Islet of Langerhans (tissue), 1 donor: ENCODE measurements around the gene RGPD3.
"Not testable (repeated sequence)": the region's sequence is repeated elsewhere in the genome, so short reads cannot be mapped to it uniquely, and the experiment has no call there.

Experiments used
- FAIRE-seq: peaks from one replicate; lab custom pipeline; 2011; peaks lifted over from hg19 to GRCh38; lab: Jason Lieb, UNC

The RGPD3 gene

DNA sequence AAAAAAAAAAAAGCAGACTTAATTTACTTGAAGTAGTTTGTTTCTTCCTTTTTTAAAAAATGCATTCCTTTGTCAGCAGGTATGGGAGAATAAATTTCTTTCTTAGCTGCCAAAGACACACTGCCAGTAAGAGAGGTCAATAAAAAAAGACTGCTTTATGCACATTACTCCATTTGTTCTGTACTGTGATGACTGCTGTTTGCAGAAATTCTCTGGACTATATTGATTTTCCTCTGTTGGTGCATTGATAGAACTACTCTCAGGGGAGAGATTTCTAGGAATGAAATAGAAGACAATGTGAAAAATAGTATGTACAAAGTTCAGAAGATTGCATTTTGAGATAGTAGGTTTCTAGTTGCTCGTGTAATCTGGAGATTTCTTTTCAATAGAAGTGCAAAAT, 11.3 kb upstream of the RGPD3 start:
- FAIRE-seq, result not testable (repeated sequence)

DNA sequence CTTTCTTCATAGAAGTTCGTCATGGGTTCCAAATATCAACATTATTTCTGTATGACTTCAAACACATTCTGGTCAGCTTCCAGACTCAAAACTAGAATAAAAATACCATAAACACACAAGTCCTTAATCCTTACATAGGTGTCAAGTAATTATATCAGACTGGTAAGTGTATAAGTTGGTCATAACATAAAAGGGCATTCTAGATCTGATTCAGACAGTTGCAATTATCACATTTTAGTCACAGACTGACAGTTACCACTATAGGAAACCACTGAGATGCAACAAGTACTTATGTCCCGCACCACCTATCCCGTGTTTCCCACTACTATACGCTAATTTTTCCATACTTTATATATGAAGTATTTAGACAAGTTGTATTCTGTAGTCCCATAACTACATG, 9.4 kb upstream of the RGPD3 start:
- FAIRE-seq, result not testable (repeated sequence)

DNA sequence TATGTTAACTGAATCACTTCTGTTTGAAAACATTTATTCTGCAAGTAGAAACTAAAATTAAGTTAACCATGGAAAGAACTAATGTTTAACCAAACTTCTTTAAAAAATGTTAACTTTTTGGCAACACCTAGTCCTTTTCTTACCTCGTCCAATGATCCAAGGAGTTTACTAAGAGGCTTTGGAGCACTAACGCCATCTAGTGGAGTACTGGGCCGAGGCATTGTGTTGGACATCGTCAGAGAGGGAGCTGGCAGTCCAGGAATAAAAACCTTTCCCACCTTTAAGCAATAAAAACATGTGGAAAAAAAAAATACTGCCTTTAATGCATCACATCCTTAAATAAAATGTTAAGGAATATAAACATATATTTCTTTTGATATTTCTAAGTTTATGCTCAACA, 2.4 kb upstream of the RGPD3 start:
- not testable (repeated sequence) for FAIRE-seq

DNA sequence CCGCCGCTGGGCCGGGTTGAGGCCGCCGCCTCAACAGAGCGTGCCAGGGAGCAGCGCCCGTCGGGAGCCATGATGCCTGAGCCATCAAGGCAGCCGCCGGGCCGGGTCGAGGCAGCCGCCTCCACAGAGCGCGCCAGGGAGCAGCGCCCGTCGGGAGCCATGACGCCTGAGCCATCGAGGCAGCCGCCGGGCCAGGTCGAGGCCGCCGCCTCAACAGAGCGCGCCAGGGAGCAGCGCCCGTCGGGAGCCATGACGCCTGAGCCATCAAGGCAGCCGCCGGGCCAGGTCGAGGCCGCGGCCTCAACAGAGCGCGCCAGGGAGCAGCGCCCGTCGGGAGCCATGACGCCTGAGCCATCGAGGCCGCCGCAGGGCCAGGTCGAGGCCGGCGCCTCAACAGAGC, 697 bp downstream of the RGPD3 start:
- not testable (repeated sequence) for FAIRE-seq

DNA sequence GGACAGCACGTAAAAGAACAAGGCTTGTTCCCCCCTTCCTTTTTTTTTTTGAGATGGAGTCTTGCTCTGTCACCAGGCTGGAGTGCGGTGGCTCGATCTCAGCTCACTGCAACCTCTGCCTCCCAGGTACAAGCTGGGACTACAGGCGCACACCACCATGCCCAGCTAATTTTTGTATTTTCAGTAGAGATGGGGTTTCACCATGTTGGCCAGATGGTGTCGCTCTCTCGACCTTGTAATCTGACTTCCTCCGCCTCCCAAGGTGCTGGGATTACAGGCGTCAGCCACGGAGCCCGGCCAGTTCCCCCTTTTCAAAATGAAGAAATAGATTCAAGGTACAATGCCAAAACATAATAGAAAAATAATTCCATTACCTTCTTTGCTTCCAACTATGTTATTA, 6.3 kb downstream of the RGPD3 start:
- not testable (repeated sequence) for FAIRE-seq

DNA sequence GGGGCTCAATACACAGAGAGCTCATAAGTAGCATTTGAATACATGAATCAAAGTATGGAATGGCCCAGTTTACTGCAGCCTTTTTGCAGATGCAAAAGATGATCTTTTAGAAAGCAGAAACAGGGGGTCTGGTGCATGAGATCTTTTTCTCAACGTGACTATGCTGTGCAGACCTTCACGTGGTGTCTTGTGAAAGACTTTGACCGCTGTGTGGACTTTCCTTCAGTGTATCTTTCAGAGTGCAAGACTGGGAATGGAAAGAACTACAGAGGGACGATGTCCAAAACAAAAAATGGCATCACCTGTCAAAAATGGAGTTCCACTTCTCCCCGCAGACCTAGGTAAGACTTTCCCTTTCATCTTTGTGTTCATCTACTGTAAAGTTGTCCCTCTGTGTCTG, 77.5 kb downstream of the RGPD3 start:
- FAIRE-seq, result not testable (repeated sequence)

DNA sequence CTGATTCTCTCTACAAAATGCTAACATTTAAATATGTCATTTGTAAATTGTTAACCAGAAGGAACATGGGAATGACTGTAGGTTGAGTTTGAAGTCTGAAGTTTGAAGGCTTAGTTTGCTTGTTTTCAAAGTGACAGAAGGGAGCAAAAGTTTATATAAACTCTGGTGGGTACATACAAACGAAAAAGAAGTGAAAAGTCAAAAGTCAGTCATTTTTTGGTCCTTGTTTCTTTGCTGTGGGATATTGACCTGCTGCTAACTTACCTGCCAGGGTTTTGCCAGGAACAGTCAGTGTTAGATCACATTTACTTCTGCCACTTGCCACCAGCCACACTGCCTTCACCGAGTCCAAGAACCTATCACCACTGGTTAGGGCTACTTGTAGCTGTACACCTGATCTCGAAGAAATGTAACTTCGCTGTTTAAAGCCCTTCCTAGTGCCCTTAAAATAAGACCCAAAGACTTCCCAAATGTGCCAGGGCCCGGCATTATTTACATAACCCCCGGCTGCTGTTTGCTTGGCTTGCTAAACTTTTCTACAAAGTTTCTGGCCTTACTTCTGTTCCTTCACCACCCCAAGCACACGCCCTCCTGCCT, 79.3 kb downstream of the RGPD3 start:
- FAIRE-seq, result not testable (repeated sequence)

DNA sequence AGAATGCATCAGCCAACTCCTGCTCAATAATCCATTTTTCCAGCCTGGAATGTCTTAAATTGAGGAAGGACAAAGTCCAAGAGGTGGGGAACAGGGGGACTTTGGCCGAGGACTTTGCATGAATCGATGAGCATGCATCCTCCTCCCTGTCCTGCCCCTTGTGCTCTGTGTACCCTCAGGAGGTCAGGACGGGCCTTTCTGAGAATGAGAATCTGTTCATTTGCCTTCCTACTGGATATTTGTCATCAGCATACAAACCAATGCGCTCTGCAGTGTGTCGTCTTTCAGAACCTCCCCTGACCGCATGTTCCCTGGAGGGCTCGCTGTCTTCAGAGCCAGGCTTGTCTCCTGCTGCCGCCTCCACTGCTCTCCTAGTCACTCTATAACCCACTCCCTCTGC, 83.7 kb downstream of the RGPD3 start:
- FAIRE-seq, result not testable (repeated sequence)

DNA sequence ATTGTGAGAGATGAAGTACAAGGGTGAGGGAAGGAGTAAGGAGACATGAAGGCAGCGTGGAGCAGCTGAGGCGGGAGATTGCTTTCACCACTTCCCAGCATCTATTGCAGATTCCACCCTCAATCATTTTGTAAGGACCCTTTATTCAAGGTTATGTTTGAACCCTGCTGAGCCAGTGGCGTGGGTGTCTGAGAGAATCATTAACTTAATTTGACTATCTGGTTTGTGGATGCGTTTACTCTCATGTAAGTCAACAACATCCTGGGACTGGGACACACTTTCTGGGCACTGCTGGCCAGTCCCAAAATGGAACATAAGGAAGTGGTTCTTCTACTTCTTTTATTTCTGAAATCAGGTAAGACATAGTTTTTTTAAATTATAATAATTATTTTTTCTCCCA, 86.3 kb downstream of the RGPD3 start:
- not testable (repeated sequence) for FAIRE-seq

DNA sequence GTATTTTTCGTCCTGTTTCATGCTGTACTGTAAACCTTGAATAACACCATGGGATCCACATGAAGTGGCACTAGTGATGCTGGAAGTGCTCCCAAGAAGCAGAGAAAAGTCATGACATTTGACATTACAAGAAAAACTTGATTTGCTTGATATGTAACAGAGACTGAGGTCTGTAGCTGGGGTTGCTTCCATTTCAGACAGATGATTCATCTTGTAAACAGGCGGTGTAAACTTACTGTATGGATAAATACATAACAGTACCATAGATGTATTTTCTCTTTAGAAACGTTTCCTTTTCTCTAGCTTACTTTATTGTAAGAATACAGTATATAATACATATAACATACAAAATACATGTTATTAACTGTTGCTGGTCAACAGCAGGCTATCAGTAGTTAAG, 88.6 kb downstream of the RGPD3 start:
- not testable (repeated sequence) for FAIRE-seq

DNA sequence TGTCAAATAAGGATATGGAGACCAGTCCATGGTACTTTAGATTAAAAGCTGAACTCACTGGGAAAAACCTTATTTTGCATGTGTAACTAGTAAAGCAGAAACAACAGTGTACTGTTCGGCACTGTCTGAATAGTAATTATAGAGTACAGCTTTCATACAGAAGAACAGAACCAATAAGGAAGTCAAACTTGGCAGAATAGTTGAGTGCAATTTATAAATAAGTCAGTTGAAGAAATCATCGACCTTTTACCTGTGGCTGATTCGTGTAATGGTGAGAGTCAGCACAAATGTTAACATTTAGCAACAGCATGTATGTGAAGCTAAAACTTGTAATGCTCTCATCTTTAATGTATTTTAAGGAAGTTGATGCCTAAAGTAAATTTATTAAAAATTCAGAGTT, 99.0 kb downstream of the RGPD3 start:
- FAIRE-seq, result not testable (repeated sequence)

DNA sequence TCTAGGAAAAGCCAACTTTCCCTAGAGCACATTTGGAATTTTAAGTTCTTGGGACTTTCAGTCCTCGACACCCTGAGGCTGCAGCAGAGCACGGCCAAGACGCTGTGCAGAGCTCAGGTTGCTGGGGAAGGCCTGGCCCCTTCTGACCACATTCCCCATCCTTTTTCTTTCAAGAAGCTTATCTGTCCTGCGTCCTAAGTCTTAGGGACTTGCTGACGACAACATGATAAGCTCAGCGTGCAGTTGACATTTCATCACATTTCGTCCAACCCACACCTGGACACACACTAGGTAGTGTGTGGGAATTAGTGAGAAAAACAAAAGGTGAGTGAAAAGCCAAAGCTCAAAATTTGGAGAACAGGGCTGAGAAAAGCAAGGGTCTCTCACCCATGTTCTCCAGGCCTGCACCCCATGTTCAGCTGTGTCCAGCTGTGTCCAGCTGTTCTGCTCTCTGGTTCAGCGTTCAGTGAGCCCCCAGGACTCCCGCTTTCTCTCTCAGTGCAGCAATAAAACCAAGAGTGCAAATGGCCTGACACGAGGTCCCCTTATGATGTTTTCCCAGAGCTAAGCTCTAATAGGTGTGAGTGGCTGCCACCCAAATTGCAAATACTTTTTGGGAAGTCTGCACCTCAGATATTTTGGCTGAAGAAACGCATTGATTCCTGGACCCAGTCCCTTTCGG, 101.9 kb downstream of the RGPD3 start:
- no peak for FAIRE-seq

DNA sequence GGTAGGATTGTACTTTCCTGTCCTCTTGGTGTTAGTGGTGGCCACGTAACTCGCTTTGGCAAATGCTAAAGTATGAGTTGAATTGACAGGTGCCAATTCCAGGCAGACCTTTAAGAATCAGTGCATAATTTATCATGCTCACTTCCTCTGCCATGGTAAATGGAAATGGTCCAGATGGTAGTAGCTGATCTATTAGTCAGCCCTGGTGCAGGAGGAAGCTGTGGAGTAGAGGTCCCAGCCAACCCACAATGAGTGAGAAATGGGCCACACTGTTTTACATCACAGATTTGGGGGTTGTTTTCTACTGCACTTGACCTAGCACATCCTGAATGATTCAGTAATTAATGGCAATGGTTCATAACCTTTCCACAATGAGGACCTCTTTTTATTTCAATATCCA, 104.4 kb downstream of the RGPD3 start:
- FAIRE-seq, result no peak

DNA sequence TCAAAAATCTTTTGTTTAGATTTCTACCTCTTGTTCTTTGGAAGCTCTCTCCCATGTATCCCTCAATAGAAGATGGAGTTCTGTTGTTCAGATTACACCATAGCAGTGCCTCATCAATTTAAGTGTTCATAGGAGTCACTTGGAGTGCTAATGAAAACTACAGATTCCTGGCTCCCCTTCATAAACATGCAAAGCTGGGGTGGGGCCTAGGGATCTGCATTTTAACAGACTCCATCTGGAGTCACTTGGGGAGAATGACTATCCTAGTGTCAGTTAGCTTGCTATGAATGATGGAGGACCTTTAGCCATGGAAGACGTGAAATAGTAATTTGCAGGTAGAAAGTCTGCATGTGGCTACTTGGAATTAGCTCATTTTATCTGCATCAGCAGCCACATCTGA, 105.4 kb downstream of the RGPD3 start:
- no peak for FAIRE-seq

DNA sequence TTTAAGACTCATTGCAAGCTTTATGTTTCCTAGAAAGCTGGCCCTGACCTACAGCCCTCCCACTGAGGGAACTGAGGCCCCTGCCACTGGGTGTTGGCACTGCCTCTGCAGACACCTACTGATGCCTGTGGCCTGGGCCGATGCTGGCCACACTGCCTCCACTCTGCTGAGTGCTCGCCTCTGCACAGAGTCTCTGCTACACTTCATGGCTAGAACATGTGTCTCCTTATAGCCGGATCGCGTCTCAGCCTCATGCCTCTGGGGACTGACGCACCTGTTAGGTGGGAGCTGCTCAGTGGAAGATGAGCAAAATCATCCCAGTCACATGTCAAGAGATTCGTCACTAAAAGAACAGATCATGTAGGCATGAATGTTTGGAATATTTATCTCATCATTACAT, 108.7 kb downstream of the RGPD3 start:
- FAIRE-seq, result no peak

DNA sequence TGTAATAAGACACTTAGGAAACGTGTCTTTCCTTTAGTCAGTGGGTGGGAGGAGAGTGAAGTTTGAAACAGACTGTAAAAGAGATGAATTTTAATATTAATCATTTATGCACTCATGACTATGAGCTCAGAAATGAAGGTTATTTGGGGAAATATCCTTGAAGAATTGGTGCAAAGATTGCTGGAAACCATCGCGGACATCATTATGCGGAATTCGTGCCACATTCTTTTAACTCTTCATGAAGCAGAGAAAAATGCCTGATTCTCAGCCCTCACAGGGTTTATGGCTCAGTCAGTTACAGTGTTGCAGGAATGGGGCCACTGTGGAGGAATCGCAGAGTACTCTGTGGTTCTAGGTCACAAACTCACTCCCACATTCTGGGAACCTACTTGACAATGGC, 109.7 kb downstream of the RGPD3 start:
- no peak for FAIRE-seq

DNA sequence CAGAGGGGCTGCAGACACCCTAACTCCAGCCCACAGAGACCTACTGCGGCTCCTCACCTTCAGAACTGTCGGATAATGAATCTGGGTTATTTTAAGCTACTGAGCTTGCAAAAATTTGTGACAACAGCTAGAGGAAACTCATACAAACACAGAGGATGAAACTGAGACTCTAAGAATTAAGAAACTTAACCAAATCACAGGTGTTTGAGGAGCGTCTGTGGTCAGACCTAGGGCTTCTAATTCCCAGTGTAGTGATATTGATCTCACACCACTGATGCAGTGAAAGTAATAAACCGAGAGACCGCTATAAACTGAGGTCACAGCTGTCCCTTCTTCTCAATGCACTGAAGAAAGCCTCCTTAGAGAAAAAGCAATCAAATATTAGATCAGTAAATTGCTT, 110.1 kb downstream of the RGPD3 start:
- no peak for FAIRE-seq

DNA sequence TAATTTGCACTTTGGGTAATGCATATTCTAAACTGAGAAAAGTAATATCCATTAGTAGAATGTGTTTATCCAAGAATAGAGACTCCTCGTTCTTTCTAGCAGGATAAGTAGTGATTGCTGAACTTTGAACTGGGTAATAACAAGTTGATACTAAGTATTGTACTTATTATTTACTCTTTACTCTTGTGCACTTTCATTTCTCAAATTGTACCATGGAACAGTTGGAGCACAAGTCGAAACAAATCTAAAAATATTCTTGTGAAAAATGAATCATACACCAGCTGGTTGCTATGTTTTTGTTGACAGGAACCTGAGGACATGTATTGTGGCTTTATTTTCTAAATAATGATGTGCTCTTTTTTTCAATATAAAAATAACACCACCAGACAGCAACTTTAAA, 111.9 kb downstream of the RGPD3 start:
- FAIRE-seq, result no peak

DNA sequence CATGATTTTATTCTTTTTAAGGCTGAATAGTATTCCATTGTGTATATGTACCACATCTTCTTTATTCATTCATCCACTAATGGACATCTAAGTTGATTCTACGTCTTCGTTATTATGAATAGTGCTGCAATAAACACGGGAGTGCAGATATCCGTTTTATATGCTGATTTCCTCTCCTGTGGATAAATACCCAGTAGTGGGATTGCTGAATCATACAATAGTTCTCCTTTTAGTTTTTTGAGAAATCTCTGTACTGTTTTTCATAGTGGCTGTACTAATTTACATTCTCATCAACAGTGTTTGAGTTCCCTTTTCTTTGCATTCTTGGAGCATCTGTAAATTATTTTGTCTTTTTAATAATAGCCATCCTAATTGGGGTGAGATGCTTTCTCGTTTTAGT, 114.5 kb downstream of the RGPD3 start:
- FAIRE-seq, result no peak

DNA sequence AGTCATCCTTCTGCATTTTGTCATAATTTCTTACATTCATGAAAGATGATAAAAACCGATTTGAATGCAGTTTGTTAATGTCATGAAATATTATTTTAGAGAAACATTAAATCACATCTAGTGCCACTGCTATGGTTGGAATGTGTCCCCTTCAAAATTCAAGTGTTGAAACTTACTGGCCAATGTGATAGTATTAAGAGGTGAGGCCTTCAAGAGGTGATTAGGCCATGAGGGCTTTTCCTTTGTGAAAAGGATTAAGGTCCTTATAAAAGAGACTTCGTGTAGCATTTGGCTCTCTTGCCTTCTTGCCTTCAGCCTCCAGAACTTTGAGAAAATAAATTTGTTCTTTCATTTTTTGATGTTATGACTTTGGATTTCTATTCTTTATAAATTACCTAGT, 117.2 kb downstream of the RGPD3 start:
- no peak for FAIRE-seq

DNA sequence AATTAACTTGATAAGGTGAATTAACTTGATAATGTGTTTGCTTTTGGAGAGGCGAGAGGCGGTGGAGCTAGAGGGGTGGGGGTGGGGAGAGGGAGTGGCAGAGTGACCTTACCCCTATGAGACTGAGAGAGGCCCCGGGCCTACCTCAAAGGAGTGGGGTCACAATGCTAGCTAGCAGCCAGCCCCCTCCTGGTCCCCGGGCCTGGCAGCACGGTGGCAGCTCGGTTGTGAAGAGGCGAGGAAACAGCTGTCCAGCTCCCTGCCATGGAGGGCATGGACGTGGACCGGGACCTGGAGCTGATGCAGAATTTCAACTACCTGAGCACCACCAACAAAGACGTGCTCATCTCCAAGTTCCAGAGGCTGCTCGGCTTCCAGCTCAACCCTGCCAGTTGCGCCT, 123.9 kb downstream of the RGPD3 start:
- FAIRE-seq, result no peak

DNA sequence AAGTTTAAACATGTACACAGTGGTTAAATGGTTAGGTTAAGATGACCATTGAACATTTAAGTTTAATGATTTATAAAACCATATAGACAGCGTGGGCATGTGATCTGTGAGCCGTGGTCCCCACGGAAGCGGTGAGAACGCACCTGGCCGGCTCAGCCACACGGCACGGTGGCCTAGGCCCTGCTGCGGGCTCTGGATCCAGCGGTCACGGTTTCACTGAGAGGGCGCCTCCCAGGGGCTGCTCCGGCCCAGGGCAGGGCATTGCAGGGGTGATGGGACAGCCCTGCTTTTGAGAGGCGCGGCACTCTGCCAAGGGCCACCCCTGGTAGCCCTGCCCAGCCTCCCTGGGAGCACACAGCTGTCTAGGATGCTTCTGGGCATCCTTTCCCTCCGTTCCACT, 124.9 kb downstream of the RGPD3 start:
- FAIRE-seq, result no peak

DNA sequence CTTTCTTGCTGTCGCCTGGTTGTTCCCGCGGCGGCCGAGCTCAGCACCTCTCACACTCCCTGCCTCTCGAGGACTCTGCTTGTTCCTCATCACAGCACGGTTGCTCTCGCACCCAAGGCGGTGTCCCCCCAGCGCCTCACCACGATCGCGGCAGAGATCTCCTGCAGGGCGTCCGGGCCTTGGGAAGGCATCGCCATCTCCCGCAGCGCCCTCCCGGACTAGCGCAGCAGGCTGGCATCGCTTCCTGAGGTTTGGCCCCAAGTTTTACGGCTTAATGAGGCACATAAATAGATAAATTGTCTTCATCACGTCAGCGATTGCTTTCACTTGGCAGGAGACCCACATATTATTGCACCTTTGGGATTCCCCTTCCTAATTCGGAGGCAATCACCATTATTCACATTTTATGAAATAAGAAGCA, 125.4 kb downstream of the RGPD3 start:
- FAIRE-seq, result no peak

DNA sequence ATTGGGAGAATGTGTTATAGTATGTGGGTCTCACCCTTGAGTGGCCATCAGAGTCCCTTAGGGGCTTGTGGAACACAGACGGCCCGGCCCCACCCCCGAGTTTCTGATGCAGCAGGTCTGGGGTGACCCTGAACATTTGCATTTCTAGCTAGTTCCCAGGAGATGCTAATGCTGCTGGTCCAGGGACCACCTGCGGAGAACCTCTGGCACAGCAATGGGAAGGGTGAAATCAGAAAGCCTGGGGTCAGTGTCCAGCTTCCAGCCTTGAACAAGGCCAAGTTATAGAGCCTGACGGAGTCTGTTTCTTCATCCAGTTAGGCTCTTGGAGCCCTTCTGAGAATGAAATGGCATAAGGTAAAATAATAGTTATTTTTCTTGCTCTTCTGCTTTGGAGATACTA, 126.5 kb downstream of the RGPD3 start:
- no peak for FAIRE-seq
